AG09319 (cell line): ENCODE measurements around the gene MCEMP1.

Source experiments
- DNase-seq: peaks from one replicate; pipeline ENCODE4 v3.0.0-alpha.2; 2010; ENCODE audit warnings: low read depth; ENCODE audit errors: extremely low read depth
- CTCF ChIP-seq: IDR thresholded peaks from 2 replicates; pipeline ENCODE4 v1.5.1; 2011; ENCODE audit warnings: low read depth, mild to moderate bottlenecking, inconsistent platforms, low read length, moderate library complexity

MCEMP1 gene

GRCh38 chr19:7682175-7682855 lies 5.4 kb downstream of the MCEMP1 start:
- TF ChIP-seq CTCF, result no peak
- no peak for DNase-seq

GRCh38 chr19:7685546-7686445 lies 8.9 kb downstream of the MCEMP1 start:
- DNase-seq, result no peak
- no peak for TF ChIP-seq CTCF

GRCh38 chr19:7687177-7687576 lies 10.3 kb downstream of the MCEMP1 start:
- TF ChIP-seq CTCF, result no peak
- DNase-seq, result no peak

- TF ChIP-seq CTCF, result no peak
- no peak for DNase-seq
Observed at GRCh38 chr19:7689165-7689564, 12.3 kb downstream of the MCEMP1 start.

GRCh38 chr19:7690779-7691258 lies 13.9 kb downstream of the MCEMP1 start:
- no peak for TF ChIP-seq CTCF
- DNase-seq, result no peak

GRCh38 chr19:7691497-7691896 lies 14.6 kb downstream of the MCEMP1 start:
- DNase-seq, result no peak
- TF ChIP-seq CTCF, result no peak
